SKM-1 treated with dmso at 0.1 percent for 144 hours (cell line): Measurements from ENCODE around the gene ANO2.

ENCODE experiments used
- DNase-seq: peaks from one replicate; lab custom pipeline; 2025; ENCODE audit not compliant: unreplicated experiment; lab: John Stamatoyannopoulos, UW

ANO2 gene

DNA sequence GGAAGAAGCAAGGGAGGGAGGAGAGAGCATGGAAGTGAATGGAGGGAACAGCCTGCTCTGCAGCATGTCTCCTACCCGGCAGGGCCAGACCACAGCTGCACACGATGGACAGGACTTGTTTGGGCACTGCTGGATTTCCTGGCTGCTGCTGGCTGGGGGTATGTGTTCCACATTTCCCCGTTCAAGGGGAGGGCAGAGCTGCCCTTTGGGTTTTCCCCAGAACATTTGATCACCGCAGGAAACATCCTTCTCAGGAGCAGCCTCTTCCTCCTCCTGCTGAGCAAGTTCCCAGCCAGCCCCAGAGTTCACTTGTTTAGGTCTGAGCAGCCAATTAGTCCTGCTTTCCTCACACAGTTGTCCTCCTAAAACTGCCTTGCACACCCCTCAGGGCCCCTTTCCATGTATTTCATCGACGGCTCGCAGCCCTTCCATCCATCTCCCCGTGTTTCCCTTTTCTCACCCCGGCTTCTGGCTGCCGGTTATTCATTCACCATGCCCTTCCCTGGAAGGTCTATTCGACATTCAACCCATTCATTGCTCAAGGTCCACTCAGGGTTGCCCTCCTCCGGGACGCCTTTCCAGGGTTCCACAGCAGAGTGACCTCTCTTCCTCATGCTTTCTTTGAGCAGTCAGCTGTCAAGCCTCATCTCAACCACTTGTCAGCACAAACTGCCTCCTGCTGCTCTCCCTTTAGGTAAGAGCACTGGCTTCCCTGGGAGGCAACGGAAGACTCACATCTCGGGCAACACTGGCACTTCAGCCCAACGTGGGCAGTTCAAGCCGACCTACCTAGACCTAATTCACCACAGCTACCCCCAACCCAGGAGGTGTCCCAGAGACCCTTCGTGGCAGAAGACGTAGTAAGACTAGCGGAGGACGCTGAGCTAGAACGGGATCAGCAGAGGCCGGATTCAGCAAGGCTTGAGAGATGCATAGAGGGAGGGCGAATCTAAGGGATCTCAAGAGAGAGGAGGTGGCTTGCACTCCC is 20.1 kb upstream of the ANO2 start:
- no peak for DNase-seq

DNA sequence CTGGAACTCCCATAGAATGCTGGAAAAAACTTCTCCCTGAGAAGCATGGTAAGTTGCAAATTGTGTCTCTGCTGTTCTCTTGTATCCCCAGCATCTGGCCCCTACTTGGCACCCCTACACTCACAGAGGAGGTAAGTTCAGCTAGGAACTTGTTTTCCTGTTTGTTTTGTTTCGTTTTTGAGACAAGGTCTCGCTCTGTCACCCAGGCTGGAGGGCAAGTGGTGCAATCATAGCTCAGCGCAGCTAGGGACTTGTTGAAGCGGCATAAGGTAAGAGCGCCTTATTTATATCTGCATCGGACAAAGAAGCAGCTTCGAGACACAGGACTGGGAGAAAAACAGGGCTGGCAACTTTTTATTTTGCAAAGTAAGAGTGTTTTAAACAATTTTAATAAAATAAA is 18.5 kb upstream of the ANO2 start:
- no peak for DNase-seq

DNA sequence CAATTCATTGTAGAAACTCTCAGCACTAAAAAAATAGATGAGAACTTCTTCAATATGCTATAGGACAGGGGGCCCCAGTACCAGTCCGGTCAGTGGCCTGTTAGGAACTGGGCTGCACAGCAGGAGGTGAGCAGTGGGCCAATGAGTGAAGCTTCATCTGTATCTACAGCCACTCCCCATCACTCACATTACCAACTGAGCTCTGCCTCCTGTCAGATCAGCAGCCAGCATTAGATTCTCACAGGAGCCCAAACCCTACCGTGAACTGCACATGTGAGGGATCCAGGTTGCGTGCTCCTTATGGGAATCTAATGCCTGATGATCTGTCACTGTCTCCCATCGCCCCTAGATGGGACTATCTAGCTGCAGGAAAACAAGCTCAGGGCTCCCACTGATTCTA is 15.7 kb upstream of the ANO2 start:
- DNase-seq, result no peak

DNA sequence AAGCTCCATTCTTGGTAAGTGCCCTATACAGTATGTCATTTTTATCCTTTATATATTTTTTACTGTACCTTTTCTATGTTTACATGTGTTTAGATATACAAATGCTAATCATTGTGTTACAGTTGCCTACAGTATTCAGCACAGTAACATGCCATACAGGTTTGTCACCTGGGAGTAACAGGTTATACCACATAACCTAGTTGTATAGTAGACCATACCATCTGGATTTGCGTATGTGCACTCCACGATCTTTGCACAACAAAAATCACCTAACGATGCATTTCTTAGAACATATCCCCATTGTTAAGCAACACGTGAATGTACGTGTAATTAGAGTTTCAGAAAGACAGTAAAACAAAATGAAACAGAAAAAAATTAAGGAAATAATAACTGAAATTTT is 11.9 kb upstream of the ANO2 start:
- DNase-seq, result no peak

DNA sequence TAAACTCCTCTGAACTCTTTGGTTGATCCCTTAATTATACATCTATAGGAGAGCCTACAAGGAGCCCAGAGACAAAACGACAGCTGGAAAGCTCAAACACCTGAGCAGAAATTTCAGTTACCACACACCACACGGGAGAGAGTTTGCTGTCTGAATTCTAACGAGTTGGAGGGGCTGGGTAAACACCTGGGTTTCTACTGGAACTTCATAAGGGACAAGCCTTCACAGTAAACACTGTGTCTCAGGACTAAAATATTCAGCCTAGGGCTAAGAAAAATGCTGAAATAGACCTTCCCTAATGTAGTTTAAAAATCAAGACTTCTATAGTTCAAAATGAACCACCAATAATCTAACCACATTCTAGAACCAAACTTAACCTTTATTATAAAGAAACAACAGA is 9.6 kb upstream of the ANO2 start:
- no peak for DNase-seq

DNA sequence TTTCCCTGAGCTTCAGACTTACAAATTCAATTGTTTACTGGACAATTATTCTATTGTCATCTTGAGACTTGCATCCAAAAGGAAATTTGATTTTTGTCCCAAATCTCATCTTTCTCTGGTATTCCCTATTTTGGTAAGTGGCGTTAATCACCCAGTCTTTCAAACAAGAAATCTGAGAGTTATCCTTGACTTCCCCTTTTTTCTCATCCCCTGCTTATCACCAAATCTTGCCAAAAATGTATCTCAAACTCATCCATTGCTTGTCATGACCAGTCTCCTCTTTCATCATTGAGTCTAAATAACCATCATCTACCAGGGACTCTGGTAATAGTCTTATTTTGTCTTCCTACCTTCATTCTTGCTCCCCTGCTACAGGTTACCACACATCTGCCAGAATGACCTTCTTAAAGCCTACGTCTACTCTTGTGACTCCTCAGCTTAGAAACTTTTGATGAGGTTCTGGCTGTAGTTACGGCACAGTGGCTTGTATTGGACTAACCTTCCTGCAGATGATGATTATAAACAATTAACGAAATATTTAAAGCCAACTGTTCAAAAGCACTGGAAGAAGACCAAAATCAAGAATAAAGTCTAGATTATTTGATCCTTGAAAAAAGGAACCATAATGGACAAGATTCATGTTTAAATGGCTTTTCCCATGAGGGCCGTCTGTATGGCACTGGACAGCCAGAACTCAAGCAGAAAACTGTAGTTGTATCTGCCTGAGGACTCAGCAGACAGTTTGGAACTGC is 9.0 kb upstream of the ANO2 start:
- DNase-seq, result no peak

DNA sequence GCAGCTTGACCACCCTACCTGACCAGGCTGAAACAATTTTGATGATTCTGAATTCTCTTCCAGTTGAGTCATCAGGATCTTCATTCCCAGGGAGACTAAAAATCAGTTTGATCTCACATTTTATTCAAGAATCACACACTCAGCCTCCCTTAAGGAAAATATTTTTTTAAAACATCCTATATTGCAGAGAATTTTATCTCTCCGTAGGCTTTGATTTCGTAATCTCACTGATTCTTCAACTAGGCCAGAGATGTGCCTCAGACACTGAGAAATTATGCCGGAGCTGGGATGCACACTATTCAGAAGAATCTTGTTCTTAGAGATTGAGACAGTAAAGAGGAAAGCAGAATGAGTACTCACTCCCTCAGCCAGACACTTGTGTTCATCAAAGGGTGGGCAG is 7.0 kb upstream of the ANO2 start:
- no peak for DNase-seq

DNA sequence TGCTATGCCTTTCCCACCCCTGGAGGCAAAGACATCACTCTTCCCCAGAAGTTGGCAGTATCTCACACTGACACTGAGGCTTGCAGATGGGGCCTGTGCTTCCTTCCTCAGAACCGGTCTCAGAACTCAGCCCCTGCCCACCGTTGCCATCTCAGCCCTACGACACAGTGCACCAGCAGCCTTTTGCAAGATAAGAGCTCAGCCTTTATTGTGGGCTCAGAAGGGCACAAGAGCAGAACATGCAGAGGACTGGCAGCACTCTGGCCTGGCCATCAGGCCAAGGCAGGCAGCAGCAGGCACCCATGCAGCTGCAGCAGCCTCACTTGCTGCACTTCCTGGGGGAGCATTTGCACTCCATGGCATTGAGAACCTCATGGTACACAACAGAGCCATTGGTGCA is 3.6 kb upstream of the ANO2 start:
- DNase-seq, result no peak

DNA sequence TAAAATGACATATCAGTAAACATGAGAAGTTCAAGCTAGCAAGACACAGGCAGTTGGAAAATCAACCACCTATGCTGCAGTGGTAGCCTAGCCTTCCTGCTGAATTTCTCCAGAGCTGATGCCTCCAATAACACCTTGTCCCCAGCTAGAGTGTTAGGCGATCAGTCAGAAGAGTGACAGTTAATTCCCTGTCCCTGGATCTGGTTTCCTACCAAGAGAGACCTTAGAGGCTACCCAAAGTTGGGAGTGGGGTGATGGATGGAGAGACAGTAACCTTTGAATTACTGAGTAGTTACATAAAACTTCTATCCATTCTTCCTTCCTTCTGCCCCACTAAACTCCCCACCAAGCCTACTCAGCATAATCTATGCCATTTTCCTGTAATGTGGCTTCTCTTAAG is 1.9 kb upstream of the ANO2 start:
- DNase-seq, result no peak

DNA sequence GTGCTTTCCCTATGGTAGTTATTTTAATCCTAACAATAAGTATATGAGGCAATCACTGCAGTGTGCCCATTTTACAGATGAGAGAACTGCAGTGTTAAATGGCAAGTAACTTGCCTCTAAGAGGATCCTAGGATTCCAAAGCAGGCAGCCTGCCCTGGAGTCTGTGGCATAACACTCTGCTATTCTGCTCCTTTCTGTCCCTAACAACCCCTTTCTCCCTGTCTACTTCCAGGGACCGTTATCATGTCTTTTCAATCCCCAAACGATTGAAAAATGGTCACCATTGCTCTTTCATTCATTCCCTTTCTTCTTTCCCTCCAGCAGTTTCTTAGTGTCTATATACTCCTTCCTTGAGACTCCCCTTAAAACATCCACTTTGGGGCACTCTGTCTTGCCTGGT is 1.3 kb upstream of the ANO2 start:
- DNase-seq, result no peak

DNA sequence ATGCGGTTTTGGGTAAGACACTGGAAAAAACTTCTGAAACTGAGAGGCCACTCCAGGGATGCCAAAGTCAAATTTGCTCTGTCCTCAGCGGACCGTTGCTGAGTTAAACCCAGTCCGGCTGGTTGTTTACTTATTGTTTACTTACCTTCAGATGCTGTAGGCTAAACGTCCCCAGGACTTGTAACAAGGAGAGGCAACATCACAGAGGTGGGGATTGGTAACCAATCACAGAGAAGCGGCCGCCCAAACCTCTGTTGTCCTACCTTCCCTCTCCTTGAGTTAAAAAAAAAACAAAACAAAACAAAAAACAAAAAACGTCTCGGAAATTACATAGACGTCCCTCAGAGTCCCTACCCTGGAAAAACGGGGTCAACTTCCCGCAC is 380 bp downstream of the ANO2 start:
- no peak for DNase-seq

DNA sequence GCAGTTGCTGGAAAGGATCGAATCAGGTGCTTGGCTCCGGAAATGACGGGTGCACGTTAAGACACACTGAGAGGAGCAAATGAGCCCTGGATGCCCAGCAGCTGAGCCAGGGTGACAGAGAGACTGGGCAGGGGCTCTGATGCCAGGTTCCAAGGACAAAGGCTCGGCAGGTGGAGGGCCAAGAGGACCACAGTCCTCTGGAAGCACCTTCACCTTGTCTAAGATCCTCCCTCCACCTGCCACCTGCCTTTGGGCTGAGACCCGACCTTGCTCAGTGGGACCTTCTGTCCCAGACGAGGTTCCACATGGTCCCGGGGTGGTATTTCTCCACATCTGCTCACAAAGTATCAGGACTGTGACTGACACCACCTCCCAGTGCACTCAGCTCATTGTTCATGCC is 1.0 kb downstream of the ANO2 start:
- no peak for DNase-seq

DNA sequence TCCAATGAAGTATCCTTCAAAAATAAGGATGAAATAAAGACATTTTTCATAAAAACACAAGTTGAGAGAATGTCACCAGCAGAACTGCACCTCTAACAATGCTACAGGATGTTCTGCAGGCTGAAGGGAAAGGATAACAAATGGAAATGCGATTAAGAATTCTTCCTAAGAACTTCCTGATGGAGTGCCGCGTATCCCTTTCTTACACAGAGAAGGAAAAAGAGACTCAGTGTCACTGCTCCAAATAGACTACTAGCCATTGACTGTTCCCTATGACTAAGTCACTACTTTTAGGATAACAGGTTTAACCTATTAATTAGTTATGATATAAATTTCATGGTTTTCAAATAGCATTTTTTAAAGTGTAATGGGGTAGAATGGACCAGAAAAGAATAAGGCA is 3.2 kb downstream of the ANO2 start:
- DNase-seq, result no peak

DNA sequence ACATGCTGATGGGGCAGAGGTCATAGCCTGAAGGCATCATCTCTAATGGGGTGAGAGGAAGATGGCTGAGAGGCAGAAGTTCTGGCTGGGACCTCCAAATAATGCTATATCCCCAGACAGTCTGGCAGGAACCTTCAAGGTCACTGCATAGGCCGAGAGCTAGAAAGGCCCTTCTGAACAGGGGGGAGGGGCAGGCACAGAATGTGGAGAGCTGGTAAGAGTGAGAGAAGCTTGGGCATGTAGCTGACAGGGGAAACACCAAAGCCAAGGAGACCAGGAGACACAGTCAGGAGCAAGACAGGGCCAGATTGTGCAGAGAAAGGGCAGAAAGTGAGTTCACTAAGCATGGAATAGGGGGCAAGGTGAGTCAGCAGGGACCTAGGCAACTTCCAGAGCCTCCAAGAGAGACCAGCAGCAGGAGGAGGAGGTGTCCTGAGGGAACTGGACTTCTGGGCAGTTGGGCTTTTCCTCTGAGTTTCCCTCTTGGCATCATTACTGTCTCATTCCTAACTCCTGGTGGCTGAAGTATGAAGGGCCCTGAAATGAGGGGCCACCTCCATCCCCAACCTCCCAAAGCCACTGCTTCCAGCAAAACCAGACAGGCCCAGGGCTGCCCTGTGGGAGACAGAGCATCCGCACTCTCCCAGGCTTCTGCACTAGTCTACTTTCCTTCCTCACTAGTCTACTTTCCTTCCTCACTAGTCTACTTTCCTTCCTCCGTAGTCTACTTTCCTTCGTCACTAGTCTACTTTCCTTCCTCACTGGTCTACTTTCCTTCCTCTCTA is 17.1 kb downstream of the ANO2 start:
- no peak for DNase-seq

DNA sequence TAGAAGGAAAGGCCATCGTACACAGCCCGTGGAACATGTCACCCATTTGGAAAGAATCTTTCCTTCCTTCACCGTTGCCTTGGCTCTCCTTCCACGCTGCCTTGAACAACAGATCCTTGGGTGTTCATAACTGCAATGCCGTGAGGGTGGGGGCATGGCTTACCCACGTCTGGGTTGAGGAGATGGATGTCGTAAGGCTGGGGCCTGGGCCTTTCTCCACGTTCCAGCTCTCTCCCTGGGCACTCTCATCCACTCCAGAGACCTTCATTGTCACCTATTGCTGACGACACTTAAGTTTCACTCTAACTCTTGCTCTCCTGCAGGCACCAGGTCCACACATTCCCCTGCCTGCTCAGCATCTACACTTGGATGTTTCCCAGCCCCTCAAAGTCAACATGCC is 19.4 kb downstream of the ANO2 start:
- no peak for DNase-seq

DNA sequence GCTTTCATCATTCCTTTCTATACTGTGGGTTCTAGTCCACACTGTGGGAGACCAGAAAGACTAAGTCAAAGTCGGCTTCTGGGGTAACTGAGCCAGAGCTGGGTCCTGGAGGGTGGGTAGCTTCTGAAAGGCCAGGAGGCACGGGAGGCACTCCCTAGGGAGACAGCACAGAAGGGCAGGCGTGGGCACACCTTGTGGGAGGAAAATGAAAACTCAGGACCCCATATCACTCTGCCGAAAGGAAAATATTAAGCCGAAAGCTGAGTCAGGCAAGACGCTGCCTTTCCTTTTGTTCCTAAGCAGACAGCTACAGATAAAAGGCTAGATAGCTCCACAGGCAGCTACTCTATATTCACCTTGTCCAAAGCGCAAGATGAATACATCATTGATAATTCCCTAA is 20.7 kb downstream of the ANO2 start:
- no peak for DNase-seq

DNA sequence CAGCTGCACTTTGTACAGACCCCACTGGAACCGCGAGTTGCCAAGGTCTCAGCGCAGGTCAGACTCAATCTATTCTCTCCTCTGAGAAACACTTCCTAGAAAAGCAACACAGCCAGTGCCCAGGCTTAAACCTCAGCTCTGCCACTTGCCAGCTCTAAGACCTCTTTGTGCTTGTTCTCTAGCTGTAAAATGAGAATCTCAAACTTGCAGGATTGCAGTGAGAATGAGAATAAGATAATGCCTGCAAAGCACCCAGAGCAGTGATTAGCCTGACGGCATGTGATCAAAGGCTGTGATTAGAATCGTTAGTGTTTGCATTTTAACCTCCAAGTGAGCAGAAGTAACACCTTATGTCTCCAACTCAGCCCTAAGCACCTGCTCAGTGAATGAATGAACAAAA is 21.3 kb downstream of the ANO2 start:
- no peak for DNase-seq

DNA sequence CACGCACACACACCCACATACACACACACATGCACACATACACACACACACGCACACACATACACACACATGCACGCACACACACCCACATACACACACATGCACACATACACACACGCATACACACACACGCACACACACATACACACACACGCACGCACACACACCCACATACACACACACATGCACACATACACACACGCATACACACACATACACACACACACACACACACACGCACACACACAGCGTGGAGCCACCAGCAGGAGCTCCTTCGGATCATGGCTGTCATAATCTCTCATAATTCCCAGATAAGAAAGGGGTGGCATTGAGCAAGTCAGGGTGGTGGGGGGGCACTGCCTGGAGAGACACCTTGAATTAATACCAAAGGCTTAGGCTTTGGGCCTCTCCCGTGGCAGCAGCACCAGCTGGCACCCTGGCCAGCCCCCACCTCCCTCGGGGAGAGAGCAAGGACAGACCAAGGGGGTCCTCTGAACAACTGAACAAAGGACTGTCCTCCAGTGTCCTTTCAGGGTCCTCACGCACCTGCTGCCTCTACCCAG is 21.9 kb downstream of the ANO2 start:
- DNase-seq, result no peak

DNA sequence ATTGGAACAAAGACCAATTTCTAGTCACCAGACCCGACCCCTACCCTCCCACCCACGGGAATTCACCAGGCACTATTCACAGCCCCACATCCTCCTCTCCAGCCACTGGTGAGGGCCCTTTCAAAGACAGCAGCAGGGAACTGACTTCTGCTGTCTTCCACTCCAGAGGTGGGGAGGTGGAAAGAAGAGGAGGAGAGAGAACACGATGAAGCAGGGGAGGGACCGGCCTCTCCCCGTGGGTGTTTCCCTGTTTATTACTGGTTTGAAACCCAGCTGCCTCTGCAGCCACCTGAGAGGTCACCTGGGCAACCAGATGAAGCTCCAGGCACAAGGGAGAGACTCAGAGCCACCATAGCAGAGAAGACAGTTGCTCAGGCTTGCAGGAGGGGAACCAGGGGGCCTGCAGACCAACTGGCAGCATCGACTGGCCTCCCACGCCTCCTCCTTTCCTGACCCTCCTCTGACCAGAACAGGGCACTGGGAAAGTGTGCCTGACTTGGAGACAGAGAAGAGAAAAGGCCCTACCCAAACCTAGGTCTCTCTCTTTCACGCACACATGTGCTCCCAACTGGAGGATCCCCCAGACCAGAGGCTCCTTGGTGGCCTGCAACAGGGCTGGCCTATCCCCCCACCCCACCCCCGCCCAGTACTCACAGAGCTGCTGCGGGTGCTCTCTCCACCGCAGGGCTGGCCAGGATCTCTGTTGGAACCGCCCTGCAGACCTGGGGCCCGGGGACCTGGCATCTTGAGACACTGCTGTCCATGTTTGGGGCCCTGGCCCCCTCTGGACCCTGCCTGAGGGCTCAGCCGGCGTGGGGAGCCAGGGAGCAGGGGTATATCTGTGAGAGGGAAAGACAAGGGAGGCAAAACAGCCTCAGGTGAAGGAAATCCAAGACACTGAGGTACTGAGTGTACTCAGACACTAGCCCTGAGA is 22.8 kb downstream of the ANO2 start:
- DNase-seq, result no peak
